Adrenal gland (tissue), 12 donors: ENCODE data around the gene DDX52. TPM values are rescaled to one million over a fixed set of nuclear protein-coding genes. Genes with fewer than 3 reads are reported as not detected.

Source experiments
- DNase-seq, 7 donors: peaks; one replicate each; pipeline ENCODE4 v3.0.0-alpha.2; 2019 to 2020
- H3K27ac ChIP-seq, 5 donors: fragments of 200-600 bp; sonication (generic) in 4 of 5; 1 replicate in 3 of 5; 2 replicates in 2 of 5; pipeline versions ENCODE4 v1.5.1 to v1.8.0; 2016 to 2020; ENCODE audit warnings: mild to moderate bottlenecking in 1 of 5
- H3K27me3 ChIP-seq: fragments of 200-600 bp; 2 replicates; pipeline ENCODE4 v1.8.0; 2021
- H3K36me3 ChIP-seq, 2 donors: fragments of 200-600 bp; replicated peaks in 1 of 2; 1 replicate in 1 of 2; 2 replicates in 1 of 2; pipeline versions ENCODE4 v1.5.1 to v1.8.0; 2018 to 2022
- H3K4me1 ChIP-seq, 2 donors: fragments of 200-600 bp; replicated peaks in 1 of 2; 1 replicate in 1 of 2; 2 replicates in 1 of 2; pipeline versions ENCODE4 v1.5.1 to v1.8.0; 2018 to 2021
- H3K4me3 ChIP-seq, 4 donors: fragments of 200-600 bp; sonication (generic) in 3 of 4; one replicate each; pipeline ENCODE4 v1.5.1; 2016 to 2018
- H3K9me3 ChIP-seq, 3 donors: fragments of 200-600 bp; sonication (generic) in 1 of 3; replicated peaks in 1 of 3; 1 replicate in 2 of 3; 2 replicates in 1 of 3; pipeline versions ENCODE4 v1.5.1 to v1.8.0; 2016 to 2021
- POLR2A ChIP-seq, 2 donors: fragments of 450-650 bp; IDR thresholded peaks; one replicate each; pipeline ENCODE4 v1.6.1; 2017; ENCODE audit warnings: antibody characterized with exemption in 2 of 2, mild to moderate bottlenecking in 2 of 2, moderate library complexity in 1 of 2
- WGBS, 4 donors: extraction: QIAGEN DNeasy Blood & Tissue Kit in 2 of 4; methylation state at CpG; one replicate each; pipeline versions ENCODE4 v1.1.5 to v1.1.7; 2013 to 2017; 5-methylcytosine and 5-hydroxymethylcytosine counted together
- intact Hi-C, 2 donors: fragments of 100-400 bp; cut with DNase I; formaldehyde crosslinking; loops; one replicate each; pipeline versions ENCODE4 v1.14.1 to v1.15.0; 2022 to 2023
- polyA plus RNA-seq, 3 donors: library from polyadenylated mRNA; stranded (reverse); fragments of 200-250 nt in 2 of 3; fragments of 350-450 nt in 1 of 3; fragmentation: Illumina TruSeq in 1 of 3; extraction: RNeasy Lipid Tissue Mini Kit (QIAGEN cat#74804) in 1 of 3; gene quantifications; one replicate each; pipeline ENCODE4 v1.2.3, GENCODE V29; 2013 to 2014
- total RNA-seq, 9 donors: library from RNA; depleted of rRNA in 4 of 9; stranded (reverse); fragments of >200 nt in 4 of 9; fragments of 120-200 nt in 1 of 9; fragmentation: NEBNext Ultra II Directional in 1 of 9; extraction: Animal tissue kit (Norgen Biotek cat#: 25700) in 1 of 9; gene quantifications; one replicate each; pipeline versions ENCODE4 v1.1.0 to v1.2.4, GENCODE V29; 2013 to 2023
- TF ChIP-seq, protein P1 (sequence below), 6 experiments: fragments of 450-650 bp in 4 of 6; fragments of 200-600 bp in 2 of 6; sonication (generic) in 1 of 6; IDR thresholded peaks; 1 replicate in 5 of 6; 2 replicates in 1 of 6; pipeline versions ENCODE4 v1.5.1 to v1.8.0; 2016 to 2021; ENCODE audit warnings: antibody characterized with exemption in 6 of 6, mild to moderate bottlenecking in 2 of 6, moderate library complexity in 1 of 6
- donor health status: healthy with polysubstance abuse.
- donor health status: Bipolar disorder and iron deficiency.
- donor health status: DM: yes; HTN: yes; CAD: no.
- donor health status: DM: no; HTN: no; CAD: no.
- donor health status: DM: no; HTN: no; CAD: no.
- donor health status: DM: yes; HTN: yes; CAD: no.

Gene DDX52
- total and polyA plus RNA-seq, 12 donors, result 7.2 to 34.1 (median 19.1) TPM

GRCh38 chr17:37592291-37592690 is 51.0 kb downstream of the DDX52 start:
- Histone ChIP-seq H3K36me3 (peaks cover 0 to 40% of the 10 kb centered on the region in 2 donors), H3K4me1 (no peaks in the 10 kb centered on the region)
- 56 to 73% (median 65%) methylated on average over 6 of the region's 6 CpGs for WGBS, 4 donors

GRCh38 chr17:37585066-37585465 is 58.2 kb downstream of the DDX52 start:
- no peak overlapping the region for H3K27ac ChIP-seq
- TF ChIP-seq, protein P1, sequence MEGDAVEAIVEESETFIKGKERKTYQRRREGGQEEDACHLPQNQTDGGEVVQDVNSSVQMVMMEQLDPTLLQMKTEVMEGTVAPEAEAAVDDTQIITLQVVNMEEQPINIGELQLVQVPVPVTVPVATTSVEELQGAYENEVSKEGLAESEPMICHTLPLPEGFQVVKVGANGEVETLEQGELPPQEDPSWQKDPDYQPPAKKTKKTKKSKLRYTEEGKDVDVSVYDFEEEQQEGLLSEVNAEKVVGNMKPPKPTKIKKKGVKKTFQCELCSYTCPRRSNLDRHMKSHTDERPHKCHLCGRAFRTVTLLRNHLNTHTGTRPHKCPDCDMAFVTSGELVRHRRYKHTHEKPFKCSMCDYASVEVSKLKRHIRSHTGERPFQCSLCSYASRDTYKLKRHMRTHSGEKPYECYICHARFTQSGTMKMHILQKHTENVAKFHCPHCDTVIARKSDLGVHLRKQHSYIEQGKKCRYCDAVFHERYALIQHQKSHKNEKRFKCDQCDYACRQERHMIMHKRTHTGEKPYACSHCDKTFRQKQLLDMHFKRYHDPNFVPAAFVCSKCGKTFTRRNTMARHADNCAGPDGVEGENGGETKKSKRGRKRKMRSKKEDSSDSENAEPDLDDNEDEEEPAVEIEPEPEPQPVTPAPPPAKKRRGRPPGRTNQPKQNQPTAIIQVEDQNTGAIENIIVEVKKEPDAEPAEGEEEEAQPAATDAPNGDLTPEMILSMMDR (IDR thresholded peaks at IDR 0.05), result no peak
- no peak for TF ChIP-seq POLR2A (IDR thresholded peaks at IDR 0.05)
- H3K9me3 ChIP-seq, result no peaks in the 10 kb centered on the region
- DNase-seq, result no peak
- no peak overlapping the region for H3K4me3 ChIP-seq
- WGBS, 4 donors, result 84 to 95% (median 87%) methylated on average over 3 of the region's 3 CpGs
- peaks cover 0 to 60% of the 10 kb centered on the region in 2 donors for H3K36me3 ChIP-seq
- intact Hi-C loops, result no loop called here
- H3K4me1 ChIP-seq, result no peaks in the 10 kb centered on the region
- H3K27me3 ChIP-seq, result no peaks in the 10 kb centered on the region

More at GRCh38 chr17:37592291-37592690, 51.0 kb downstream of the DDX52 start:
- no peaks in the 10 kb centered on the region for H3K27me3 ChIP-seq
- no peak overlapping the region for H3K27ac ChIP-seq
- TF ChIP-seq POLR2A (IDR thresholded peaks at IDR 0.05), result no peak
- TF ChIP-seq, protein P1 (IDR thresholded peaks at IDR 0.05), result no peak
- intact Hi-C loops, result no loop called here
- no peak overlapping the region for H3K4me3 ChIP-seq
- no peaks in the 10 kb centered on the region for H3K9me3 ChIP-seq
- no peak for DNase-seq

DNA sequence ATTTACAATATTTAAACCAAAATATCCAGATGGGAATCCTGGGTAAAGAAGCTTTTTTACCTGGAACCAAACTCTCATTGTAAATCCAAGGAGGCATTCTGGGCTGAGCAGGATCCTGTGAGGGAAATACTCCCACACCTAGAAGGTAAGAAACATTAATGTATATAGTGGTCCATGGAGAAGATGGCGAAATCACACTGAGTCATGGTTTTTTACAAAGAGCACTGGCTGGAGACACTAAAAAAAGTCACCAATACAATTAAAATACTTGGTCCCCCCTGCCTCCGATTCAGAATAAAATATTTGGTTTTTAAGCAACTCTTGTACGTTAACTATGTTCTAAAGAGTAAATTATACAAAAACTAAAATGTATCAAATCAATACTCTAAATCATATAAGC is 67.0 kb downstream of the DDX52 start:
- no peaks in the 10 kb centered on the region for H3K9me3 ChIP-seq
- no peak overlapping the region for H3K4me3 ChIP-seq
- peaks cover 0 to 22% of the 10 kb centered on the region in 2 donors for H3K36me3 ChIP-seq
- intact Hi-C loops, result no loop called here
- H3K4me1 ChIP-seq, result no peaks in the 10 kb centered on the region
- TF ChIP-seq, protein P1 (IDR thresholded peaks at IDR 0.05), result no peak
- TF ChIP-seq POLR2A (IDR thresholded peaks at IDR 0.05), result no peak
- WGBS, 4 donors, result 93 to 98% (median 94%) methylated on average over 3 of the region's 3 CpGs
- no peak overlapping the region for H3K27ac ChIP-seq
- H3K27me3 ChIP-seq, result no peaks in the 10 kb centered on the region
- DNase-seq, result no peak

GRCh38 chr17:37574427-37574826 is 68.8 kb downstream of the DDX52 start:
- Histone ChIP-seq H3K36me3 (peaks cover 0 to 31% of the 10 kb centered on the region in 2 donors), H3K27me3 (no peaks in the 10 kb centered on the region), H3K9me3 (no peaks in the 10 kb centered on the region), H3K4me3 (no peak overlapping the region), H3K27ac (no peak overlapping the region), H3K4me1 (no peaks in the 10 kb centered on the region)
- 94 to 98% (median 98%) methylated on average over 2 of the region's 2 CpGs for WGBS, 4 donors
- intact Hi-C loops, result no loop called here
- TF ChIP-seq, protein P1 (IDR thresholded peaks at IDR 0.05), result no peak
- no peak for TF ChIP-seq POLR2A (IDR thresholded peaks at IDR 0.05)
- DNase-seq, result no peak
